GM13976 (cell line): ENCODE results near the gene BABAM2.

Experiments
- DNase-seq: peaks from one replicate; pipeline ENCODE4 v3.0.0; 2012; ENCODE audit warnings: low spot score
- CTCF ChIP-seq: IDR thresholded peaks from 2 replicates; pipeline ENCODE4 v1.5.1; 2012; ENCODE audit warnings: borderline replicate concordance, mild to moderate bottlenecking; ENCODE audit not compliant: insufficient read depth; ENCODE audit errors: extremely low read depth, missing control alignments, control extremely low read depth
- in situ Hi-C: fragments of 300-500 bp; cut with MboI; formaldehyde crosslinking; loops from one replicate; pipeline ENCODE4 v1.12.0; 2022; ENCODE audit warnings: low sequenced_read_pairs, mixed read lengths, inconsistent platforms; ENCODE audit not compliant: unreplicated experiment

Gene BABAM2

DNA sequence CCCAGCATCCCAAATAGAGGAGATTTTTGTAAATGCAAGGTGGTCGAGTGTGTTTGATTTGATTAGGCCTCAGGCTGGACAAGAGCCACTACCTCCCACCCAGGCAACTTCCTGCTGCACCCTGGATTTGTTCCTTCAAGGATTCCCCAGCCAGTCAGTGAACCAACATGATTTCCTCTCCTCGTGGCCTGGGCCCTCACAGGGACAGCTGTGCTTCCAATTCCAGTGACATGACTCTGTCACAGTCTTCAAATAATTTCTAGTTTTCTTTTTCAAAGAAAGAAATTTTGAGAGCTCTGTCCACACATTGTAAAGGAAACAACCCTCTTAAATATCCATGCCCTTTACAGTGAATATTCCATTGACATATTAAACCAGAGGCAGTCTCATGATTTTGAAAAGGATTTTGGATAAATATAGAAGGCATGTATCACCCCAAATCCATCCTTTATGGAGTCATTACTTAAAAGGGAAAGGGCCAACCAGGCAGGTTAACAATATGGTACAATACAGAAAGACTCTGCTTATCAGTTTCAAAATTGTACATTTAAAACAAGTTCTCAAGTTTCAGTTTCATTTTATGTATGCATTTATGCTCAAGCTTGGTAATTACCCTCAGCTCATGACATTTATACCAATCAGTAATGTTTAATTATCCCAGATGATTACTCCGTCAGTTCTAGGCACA lies 380.8 kb downstream of the BABAM2 start:
- peak; percentile 25 for DNase-seq
- no peak for TF ChIP-seq CTCF
- in situ Hi-C loops, result no loop called here

GRCh38 chr2:28271919-28272250 lies 381.4 kb downstream of the BABAM2 start:
- in situ Hi-C loops, result no loop called here
- DNase-seq, result no peak
- no peak for TF ChIP-seq CTCF

DNA sequence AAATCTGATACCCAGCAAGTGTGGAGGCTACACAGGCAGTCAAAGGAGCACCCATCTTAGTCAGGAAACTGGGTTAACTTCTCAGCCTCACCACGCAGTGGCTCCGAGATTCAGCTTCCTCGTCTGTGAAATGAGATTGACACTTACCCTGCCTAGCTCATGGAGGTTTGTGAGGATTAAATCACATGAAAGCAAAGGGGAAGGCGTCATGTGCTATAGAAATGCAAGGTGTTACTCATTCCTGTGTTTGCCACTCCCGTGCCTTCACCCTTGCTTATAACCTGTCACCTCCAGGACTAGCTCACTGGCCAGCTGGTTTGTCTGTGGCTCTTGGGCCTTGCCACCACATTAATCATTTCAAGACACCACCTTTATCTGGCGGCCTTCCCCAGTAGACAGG lies 383.2 kb downstream of the BABAM2 start:
- no peak for DNase-seq
- in situ Hi-C loops, result no loop called here
- TF ChIP-seq CTCF, result no peak

GRCh38 chr2:28274911-28275685 lies 384.6 kb downstream of the BABAM2 start:
- in situ Hi-C loops, result no loop called here
- TF ChIP-seq CTCF, result no peak
- DNase-seq, result peak; percentile 14

DNA sequence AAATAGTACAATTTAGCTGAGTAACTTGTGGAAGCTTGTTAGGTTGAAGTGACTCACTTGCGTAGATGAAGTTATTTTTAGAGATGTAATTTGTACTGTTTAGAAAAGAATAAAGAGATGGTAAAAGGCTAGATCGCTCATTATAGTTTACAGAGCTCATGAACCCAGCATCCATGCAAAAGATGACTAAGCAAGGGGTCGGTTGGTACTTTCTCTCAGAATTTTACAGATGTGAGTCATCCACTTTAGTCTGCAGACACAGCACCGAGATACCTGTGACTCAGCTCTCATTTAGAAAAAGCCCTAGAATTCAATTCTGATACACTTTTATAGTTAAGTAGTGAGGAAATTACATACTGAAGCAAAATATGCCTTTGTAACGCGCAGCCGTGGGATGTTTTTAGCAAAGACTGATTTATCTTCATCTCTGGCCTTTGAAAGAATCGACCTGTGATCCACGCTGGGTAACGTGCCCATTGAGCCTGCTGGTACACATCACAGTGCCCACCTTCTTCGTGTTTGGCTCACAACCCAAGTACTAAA lies 385.6 kb downstream of the BABAM2 start:
- in situ Hi-C loops, result no loop called here
- DNase-seq, result peak; percentile 30

GRCh38 chr2:28276807-28277206 lies 386.3 kb downstream of the BABAM2 start:
- in situ Hi-C loops, result no loop called here
- DNase-seq, result no peak
- TF ChIP-seq CTCF, result no peak

More for the DNA sequence above, 385.6 kb downstream of the BABAM2 start:
- TF ChIP-seq CTCF, result no peak

GRCh38 chr2:28277466-28277865 lies 386.9 kb downstream of the BABAM2 start:
- in situ Hi-C loops, result no loop called here
- no peak for TF ChIP-seq CTCF
- DNase-seq, result no peak
